ENCODE data around the gene SDK1.
"Not testable (repeated sequence)": the region's sequence is repeated elsewhere in the genome, so short reads cannot be mapped to it uniquely, and the experiment has no call there.

SDK1 gene

GRCh38 chr7:4074994-4075393, 773.9 kb downstream of the SDK1 start:
- FAIRE-seq (no peak), DNase-seq (ENCODE audit: insufficient read length, low spot score) (no peak)

GRCh38 chr7:4076701-4077294, 775.7 kb downstream of the SDK1 start:
- FAIRE-seq (no peak), DNase-seq (ENCODE audit: insufficient read length, low spot score) (no peak)

DNA sequence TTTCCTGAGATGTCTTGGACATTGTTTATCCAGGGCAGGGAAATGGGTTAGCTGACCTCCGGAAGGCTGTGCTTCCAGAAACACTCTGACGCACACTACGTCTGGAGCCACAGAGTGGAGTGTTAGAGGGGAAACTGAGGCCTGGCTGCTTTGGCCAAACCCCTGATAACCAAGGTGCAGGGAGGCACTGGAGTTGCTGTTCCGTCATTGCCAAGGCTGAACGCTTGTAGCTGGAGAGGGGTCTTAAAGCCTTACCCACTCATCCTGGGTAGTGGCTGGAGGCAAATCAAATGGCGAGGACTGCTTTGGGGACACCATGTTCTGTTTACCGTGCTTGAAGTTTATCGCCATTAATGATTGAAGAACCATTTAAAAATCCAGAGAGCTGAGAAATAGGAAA, 776.9 kb downstream of the SDK1 start:
- DNase-seq (ENCODE audit: insufficient read length, low spot score) = no peak

GRCh38 chr7:4078580-4078979, 777.5 kb downstream of the SDK1 start:
- DNase-seq (ENCODE audit: insufficient read length, low spot score) (no peak), FAIRE-seq (no peak)

More for the DNA sequence above, 776.9 kb downstream of the SDK1 start:
- no peak for FAIRE-seq

DNA sequence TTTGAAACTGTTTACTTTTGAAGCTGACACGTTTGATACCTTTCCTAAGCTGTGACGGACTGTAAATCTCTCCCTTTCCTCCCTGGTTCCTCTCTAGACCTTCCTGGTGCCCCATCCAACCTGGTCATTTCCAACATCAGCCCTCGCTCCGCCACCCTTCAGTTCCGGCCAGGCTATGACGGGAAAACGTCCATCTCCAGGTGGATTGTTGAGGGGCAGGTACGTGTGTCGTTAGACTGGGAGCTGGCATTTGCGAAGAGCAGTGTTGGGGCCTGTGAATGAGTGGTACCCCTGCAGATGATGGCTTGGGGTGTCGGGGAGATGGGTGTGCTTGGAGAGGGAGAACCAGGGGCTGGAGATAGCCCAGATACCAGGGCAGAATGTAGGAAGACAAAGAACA, 778.3 kb downstream of the SDK1 start:
- FAIRE-seq (no peak), DNase-seq (ENCODE audit: insufficient read length, low spot score) (no peak)

GRCh38 chr7:4079956-4080355, 778.9 kb downstream of the SDK1 start:
- DNase-seq (ENCODE audit: insufficient read length, low spot score) = no peak
- FAIRE-seq = no peak

DNA sequence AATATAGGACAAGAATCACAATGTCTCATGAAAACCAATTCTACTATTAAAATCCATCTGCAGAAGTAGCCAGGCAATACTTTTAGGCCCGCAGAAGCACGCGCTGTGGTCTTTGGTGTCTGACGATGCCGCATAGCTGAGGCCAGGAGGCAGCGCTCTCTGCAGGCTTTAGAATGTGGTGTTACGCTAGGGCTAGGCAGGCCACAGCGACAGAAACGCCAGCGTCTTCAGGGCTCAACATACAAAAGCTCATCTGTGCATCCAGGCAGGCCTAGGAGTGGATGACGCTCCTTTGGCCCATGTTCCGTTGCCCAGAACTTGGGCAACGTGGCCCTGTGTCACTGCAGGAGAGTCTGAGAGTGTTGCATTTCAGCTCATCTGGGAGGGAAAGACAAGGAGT, 779.9 kb downstream of the SDK1 start:
- no peak for DNase-seq (ENCODE audit: insufficient read length, low spot score)
- no peak for FAIRE-seq

DNA sequence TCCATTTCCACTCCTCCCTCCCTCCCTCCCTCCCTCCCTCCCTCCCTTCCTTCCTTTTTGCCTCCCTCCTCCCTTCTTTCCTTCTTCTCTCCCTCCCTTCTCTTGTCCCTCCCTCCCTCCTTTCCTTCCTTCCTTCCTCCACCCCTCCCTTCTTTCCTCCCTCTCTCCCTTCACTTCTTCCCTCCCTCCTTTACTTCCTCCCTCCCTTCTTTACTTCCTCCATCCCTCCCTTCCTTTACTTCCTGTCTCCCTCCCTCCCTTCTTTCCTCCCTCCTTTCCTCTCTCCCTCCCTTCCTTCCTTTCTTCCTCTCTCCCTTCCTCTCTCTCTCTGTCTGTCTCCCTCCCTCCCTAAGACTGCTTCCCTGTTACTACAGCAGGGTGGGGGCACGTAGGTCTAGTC, 782.5 kb downstream of the SDK1 start:
- no peak for FAIRE-seq

DNA sequence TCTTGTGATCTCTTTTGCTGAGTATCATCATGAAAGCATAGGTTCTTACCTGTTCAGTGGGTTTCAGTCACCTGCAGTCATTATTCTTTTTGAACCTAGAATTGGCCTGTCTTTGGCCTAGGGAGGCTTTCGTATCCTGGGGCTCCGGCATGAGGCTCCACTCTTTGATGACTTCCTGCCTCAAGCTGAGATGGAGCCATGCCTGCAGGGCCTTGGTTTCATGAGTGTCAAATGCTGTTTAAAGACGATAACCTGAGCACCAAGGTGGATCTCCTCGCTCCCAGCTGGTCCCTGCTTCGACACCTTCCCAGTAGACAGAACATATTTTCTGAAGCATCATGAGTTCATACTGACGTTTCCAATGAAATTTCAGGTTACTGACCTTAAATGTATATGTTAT, 783.2 kb downstream of the SDK1 start:
- DNase-seq (ENCODE audit: insufficient read length, low spot score) = no peak

More for the DNA sequence above, 782.5 kb downstream of the SDK1 start:
- DNase-seq (ENCODE audit: insufficient read length, low spot score) = no peak

GRCh38 chr7:4085937-4086691, 785.1 kb downstream of the SDK1 start:
- no peak for DNase-seq (ENCODE audit: insufficient read length, low spot score)
- FAIRE-seq = no peak

More for the DNA sequence above, 783.2 kb downstream of the SDK1 start:
- no peak for FAIRE-seq

GRCh38 chr7:4086723-4087122, 785.7 kb downstream of the SDK1 start:
- FAIRE-seq (no peak), DNase-seq (ENCODE audit: insufficient read length, low spot score) (no peak)

DNA sequence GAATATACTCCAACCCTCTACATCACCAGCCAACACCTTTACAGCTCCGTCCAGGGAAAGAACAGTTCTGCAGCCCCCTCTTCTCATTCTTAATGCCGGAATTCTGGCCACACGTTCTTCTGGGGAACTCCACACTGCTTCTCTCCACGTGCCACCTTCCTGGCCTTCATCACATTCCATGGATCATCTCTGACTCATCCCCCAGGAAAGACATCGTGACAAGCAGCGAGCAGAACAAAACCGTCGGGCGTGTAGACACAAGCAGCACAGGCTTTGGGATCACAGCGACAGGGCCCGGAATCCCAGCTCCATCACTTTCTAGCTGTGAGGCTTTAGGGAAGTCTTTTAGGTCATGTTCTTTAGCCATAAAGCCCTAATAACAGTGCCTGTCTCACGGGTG, 790.7 kb downstream of the SDK1 start:
- FAIRE-seq = no peak

GRCh38 chr7:4093035-4093434, 792.0 kb downstream of the SDK1 start:
- FAIRE-seq = no peak

More for the DNA sequence above, 790.7 kb downstream of the SDK1 start:
- DNase-seq (ENCODE audit: insufficient read length, low spot score) = no peak

GRCh38 chr7:4093483-4093882, 792.4 kb downstream of the SDK1 start:
- FAIRE-seq = no peak
- no peak for DNase-seq (ENCODE audit: insufficient read length, low spot score)

More at GRCh38 chr7:4093035-4093434, 792.0 kb downstream of the SDK1 start:
- DNase-seq (ENCODE audit: insufficient read length, low spot score) = no peak

DNA sequence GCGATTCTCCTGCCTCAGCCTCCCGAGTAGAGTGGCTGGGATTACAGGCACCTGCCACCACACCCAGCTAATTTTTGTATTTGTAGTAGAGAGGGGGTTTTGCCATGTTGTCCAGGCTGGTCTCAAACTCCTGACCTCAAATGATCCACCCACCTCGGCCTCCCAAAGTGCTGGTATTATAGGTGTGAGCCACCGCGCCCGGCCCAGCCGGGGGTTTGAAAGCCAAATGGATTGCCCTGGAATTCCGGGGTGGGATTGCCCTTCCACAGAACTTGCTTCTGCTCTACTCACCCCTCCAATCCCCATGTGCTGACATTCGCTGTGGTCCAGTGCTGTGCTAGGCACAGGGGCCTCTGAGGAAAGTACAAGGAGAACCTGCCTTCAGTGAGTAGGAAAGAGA, 793.1 kb downstream of the SDK1 start:
- DNase-seq (ENCODE audit: insufficient read length, low spot score); FAIRE-seq: not testable (repeated sequence)

GRCh38 chr7:4097001-4097609, 796.1 kb downstream of the SDK1 start:
- FAIRE-seq (no peak), DNase-seq (ENCODE audit: insufficient read length, low spot score) (no peak)

DNA sequence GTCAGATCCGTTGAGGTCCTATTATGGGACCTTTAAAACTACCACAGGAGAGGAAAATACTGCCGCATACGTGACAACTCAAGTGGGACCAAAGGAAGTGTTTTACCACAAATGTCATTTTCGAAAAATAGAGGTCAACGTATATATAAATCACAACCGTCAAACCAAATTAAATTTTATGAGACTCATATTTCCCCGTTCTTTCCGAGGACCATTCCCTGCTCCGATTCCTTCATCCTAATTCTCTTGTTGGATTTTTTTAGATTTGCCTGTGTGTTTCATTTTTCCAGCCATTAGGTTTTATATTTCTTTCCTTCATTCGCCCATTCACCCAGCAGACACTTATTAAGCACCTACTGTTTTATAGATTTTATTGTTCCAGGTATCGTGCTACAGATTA, 797.1 kb downstream of the SDK1 start:
- FAIRE-seq = no peak
- DNase-seq (ENCODE audit: insufficient read length, low spot score) = no peak

- no peak for DNase-seq (ENCODE audit: insufficient read length, low spot score)
- FAIRE-seq = no peak
Measured at GRCh38 chr7:4099651-4100050, 798.6 kb downstream of the SDK1 start.

DNA sequence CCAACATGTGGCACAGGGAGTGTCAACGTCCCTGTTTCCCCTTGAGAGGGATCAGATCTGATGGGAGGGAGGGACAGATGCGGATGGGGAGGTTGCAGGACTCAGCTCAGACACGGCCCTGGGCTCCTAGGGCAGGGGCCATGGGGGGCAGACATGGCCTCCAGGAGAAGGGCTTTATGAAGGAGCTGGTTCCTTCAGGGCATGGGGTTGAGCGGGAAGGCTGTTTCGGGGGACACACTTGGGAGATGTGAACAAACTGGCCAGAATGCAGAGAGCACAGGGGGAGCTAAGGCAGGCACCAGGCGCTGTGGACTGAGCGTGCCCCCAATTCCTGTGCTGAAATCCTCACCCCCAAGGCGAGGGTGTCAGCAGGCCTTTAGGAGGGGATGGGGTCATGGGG, 799.1 kb downstream of the SDK1 start:
- DNase-seq (ENCODE audit: insufficient read length, low spot score) (no peak), FAIRE-seq (no peak)

- DNase-seq (ENCODE audit: insufficient read length, low spot score) (no peak), FAIRE-seq (no peak)
Measured at GRCh38 chr7:4100691-4101090, 799.6 kb downstream of the SDK1 start.

- no peak for DNase-seq (ENCODE audit: insufficient read length, low spot score)
- no peak for FAIRE-seq
Measured at GRCh38 chr7:4102231-4102841, 801.3 kb downstream of the SDK1 start.

All from GM19239 (cell line).